ENCODE measurements around the gene RAP1GAP.
"Not testable (repeated sequence)": the region's sequence is repeated elsewhere in the genome, so short reads cannot be mapped to it uniquely, and the experiment has no call there.

The RAP1GAP gene

DNA sequence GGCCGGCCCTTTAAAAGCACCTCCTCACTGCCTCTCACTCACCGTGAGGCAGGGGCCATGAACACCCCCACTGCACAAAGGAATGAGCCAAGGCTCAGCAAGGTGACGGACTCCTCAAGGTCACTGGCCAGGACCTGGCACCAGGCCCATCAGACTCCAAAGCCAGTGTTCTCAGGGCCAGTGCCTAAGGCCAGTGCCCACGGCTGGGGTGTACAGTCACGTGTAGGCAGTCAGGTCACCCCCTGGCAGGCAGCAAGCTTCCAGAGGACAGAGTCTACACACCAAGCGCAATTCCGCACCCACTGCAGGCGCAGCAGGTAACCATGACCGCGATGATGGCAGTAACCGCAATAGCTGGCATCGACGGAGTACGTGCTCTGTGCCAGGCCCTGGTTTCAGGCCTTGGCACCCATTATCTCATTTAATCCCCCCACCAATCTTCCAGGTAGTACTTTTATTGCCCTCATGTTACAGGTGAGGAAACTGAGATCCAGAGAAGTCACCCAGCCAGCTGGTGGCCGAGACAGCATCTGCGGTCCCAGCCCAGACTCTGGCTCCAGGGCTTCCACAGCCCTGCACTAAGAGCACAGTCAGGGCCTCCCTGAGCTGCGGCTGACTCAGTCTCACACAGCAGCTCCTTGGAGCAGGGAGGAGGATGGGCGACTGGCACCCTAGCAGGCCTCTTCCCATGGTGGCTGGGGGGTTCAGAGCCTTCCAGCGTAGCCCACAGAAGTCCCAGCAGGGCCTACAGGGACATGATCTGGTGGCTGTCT, 27.0 kb downstream of the RAP1GAP start:
- DNase-seq = no peak

DNA sequence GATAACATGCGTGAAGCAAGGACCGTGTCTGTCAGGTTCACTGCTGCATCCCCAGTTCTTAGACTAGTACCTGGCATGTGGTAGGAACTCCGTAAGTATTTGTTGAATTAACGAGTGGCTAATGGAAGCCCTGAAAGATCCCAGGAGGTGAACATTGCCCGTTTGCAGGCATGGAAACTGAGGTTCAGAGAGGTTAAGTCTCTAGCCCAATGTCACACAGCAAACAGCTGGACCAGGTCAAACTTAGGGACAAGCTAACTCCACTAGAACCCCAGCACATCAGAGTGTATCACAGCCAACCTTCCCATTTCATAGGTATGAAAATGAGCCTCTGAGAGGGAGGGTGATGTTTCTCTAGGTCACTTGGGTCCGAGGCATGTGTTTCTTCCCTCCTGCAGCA, 27.6 kb downstream of the RAP1GAP start:
- DNase-seq = no peak

DNA sequence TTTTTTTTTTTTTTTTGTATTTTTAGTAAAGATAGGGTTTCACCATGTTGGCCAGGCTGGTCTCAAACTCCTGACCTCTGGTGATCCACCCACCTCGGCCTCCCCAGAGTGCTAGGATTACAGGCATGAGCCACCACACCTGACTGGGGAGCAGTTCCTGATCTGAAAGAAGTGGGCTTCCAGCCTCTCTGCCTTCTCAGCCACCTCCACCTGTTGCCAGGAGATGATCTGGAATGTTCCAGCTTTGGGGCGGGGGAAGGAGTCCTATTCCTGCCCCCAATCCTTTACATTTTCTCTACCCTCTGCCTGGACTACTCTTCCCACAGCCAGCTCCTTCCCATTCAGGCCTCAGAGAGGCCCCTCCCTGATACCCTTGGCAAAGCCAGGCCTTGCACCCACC, 28.1 kb downstream of the RAP1GAP start:
- no peak for DNase-seq

DNA sequence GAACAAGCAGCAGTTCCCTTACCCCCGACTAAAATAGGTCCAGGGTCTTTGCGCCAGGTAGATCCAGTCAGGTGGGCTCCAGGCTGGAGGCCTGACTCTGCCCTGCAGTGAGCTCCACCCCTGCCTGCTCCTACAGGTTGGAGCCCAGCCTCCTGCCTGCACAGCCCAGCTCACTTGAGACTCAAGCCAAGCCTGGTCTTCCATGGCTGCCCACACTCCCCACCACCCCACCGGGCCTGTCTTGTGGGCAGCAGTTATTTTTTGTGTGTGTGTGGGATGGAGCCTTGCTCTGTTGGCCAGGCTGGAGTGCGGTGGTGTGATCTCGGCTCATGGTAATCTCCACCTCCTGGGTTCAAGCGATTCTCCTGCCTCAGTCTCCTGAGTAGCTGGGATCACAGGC, 28.5 kb downstream of the RAP1GAP start:
- no peak for DNase-seq

DNA sequence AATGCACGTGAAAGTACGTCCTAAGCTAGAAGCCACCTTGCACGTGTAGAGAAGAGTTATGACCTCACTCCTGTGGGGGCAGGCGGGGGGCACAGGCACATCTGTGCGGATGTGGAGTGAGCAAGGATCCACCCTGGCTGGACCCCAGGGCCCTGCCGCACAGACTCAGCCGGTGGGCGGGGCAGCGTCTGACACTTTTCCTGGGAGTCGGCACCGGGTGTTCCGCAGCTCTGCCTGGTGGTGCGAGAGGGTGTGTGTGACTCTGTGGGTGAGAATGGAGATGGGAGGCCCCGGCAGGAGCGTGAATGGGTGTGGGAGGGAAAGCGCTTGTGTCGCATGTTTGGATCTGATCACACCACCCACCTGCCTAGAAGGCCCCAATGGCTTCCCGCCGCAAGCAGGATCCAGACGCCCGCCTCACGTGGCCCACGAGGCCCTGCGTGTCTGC, 29.5 kb downstream of the RAP1GAP start:
- DNase-seq = no peak

DNA sequence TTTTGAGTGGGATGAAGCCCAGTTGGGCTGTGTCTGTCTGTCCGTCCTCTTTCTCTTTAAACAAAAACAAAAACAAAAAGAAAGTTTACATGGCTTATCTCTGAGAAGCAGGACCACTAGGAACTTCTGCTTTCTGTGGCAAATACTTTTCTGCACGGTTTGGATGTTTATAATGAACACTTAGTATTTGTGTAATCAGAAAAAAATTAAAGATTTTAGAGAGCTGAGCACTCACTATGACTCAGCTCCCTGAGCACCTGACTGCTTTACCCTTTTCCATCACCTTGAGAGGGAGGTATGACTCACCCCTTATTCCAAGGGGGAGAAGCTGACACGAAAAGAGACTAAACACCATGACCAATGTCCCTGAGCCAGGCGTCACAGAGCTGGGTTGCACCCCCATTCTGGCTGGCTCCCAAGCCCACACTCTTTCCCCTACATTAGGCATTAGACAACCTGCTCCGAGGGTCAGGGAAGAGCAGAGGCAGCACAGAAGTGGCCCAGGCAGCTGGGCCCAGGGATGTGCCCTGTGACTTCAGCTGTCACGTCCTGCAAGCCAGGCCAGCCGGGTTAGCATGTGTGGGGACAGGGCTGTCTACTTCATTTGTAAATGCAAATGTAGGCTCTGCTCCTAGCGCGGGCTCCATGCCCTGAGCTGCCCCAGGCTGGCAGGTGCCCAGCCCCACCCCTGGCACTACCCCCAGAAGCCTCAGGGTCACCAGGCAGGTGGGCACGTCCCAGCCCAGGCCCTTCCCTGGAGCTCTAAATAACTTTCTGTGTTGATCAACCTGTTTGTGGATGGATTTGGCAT, 30.4 kb downstream of the RAP1GAP start:
- DNase-seq = no peak

DNA sequence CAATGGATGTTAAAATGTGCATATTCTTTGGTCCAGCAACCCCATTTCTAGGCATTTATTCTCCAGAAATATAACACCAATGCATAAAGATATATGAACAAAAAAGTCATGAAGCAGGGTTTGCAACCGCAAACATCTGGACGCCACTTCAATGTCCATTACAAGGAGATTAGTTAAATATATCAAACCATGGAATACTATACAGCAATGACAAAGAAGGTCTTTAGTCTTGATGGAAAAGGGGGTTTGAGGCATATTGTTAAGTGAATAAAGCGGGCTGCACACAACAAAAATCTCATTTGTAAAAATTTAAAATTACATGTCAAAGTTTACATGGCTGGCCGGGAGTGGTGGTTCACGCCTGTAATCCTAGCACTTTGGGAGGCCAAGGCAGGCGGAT, 31.6 kb downstream of the RAP1GAP start:
- DNase-seq = no peak

DNA sequence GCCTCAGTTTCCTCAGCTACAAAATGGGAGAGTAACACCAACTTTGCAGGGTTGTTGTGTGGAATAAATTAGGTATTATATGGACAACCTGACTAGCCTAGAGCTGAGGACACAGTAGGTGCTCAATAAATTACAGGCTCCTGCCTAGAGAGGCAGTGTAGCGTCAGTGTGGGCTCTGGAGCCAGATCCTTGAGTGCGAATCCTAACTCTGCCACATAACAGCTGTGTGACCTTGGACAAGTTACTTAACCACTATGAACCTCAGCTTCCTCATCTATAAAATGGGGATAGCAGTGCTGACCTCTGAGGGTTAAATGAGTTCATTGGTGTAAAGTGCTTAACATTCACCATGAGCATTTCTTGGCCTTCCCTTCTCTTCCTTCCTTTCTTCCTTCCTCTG, 33.1 kb downstream of the RAP1GAP start:
- no peak for DNase-seq

DNA sequence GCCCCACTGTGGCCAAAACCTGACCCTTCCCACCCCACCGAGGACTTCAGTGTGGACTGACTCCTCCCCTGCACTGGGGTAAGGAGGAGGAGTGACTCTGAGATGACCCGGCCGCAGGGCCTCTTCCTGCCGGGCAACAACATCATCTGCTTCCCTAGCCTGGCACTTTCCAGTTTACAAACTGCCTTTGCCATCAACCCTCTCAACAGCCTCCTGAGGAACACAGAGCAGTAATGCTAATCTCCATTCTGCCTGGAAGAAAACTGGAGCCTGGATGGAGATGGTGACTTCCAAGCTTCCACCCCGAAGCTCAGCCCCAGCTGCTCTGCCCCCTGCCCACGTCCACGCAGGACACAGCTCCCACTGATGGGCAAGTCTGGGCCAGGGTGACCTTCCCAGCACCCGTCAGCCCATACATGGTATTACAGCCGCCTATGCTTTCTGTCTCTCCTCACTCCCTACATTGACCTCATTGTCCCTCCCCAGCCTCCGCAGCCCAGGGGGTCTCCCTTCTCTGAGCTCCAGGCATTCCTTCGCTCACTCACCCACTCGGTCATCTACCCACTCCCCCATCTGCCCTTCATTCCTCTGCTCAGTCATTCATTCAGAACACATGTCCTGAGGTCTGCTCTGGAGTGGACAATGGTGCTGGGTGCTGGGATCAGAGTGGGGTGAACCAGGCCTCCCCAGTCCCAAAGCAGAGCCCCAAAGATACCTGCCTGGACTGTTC, 34.2 kb downstream of the RAP1GAP start:
- no peak for DNase-seq

DNA sequence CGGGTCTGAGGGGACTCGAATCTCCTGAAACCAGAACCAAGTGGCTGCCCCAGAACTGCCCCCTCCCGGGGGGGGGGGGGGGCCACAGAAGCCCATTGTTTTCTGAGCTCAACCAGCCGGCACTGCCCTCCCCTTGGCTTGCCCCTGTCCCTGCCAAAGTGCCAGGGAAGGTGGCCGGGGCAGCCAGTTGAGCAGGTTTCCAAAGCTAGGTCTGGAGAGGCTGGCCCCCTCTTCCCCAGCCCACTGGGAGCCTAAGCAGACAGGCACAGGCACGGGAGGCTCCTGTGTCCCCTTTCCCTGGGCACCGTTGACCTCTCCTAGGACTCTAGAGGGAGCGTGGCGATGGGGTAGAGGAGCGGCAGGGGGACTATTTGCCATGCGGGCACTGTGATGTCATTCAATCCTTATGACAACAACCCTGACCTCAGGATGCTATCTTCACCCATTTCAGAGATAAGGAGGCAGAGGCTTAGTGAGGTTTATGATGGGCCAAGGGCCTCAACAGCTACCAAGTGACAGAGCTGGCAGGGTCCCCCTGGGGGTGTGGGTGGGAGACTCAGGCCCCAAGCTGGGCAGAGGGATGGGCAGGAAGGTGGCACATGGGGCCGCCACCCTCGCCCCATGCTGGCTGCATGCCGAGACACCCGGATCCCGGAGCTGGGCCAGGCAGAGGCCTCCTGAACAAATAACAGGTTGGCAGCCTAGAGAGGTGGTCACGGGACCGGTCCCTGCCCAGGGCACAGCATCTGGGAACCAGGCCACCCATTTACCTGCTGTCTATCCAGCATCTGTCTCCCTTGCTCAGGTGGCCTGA, 35.0 kb downstream of the RAP1GAP start:
- DNase-seq = no peak

DNA sequence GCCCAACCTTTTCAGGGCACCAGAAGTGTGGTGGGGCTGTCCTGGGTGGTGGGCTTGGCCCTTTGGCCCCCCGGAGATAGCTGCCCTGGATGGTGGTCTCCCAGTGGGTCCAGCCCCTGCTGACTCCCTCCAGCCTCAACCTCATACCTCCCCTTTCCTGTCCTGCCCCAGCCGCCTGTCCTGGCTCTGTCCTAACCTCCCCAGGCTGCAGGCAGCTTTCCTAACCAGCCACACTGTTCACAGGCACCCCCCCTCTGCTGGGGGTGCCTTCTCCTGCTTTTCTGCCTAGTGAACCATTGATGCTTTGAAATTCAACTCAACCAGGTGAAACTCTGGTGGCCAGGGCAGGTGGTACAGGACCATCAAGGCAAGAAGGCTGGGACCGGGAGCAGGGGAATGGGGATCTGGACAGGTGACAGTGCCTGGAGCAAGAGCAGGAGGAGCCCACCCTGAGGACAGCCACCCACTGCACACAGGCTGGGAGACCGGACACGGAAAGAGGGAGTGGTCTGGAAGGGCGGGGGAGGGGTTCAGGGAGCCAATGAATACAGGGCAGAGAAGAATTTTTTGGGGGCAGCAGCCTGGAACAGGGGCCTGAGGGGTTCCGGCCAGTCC, 35.9 kb downstream of the RAP1GAP start:
- no peak for DNase-seq

DNA sequence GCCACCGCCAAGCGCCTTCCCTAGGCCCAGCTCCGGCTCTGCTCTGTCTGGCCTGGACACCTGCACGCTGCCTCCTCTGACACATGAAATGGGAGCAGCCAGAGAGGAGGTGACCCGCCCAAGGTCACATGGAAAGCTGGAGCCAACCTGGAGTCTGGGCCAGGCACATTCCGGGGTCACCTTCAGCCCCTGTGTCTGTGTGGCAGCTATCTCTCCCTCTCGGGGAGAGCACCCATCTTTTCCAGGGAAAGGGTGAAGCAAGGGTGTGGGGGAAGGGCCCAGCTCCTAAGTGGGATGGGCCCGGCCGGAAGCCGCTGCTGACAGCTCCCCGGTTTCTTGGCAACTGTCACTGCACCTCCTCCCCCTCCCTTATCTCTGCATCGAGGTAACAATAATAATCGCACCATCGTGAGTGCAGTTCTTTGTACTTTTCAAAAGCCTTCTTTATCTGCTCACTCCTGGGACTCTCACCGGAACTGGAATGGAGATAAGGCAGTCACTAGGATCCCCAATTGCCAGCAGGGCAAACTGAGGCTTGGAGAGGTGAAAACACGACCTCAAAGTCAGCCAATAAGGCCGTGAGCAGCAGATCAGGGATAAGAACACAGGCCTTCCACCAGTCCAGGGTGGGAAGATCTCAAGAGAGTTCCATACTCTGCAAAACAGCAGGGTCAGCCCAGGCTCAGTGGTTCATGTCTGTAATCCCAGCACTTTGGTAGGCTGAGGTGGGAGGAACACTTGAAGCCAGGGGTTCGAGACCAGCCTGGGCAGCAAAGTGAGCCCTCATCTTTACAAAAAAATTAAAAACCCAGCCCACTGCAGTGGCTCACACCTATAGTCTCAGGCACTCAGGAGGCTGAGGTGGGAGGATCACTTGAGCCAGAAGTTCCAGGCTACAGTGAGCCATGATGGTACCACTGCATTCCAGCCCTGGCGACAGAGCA, 36.9 kb downstream of the RAP1GAP start:
- DNase-seq = no peak

DNA sequence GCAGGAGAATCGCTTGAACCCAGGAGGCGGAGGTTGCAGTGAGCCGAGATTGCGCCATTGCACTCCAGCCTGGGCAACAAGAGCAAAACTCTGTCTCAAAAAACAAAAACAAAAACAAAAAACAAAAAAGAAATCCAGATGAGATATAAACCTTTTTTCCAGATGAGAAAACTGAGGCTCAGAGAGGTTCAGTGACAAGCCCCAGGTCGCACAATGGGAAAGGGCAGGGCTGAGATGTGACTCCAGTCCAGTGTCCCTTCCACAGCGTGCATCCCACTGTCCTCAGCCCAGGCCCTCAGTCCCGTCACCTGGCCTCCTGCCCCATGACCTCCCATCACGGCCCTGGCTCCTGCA, 37.6 kb downstream of the RAP1GAP start:
- DNase-seq = not testable (repeated sequence)

DNA sequence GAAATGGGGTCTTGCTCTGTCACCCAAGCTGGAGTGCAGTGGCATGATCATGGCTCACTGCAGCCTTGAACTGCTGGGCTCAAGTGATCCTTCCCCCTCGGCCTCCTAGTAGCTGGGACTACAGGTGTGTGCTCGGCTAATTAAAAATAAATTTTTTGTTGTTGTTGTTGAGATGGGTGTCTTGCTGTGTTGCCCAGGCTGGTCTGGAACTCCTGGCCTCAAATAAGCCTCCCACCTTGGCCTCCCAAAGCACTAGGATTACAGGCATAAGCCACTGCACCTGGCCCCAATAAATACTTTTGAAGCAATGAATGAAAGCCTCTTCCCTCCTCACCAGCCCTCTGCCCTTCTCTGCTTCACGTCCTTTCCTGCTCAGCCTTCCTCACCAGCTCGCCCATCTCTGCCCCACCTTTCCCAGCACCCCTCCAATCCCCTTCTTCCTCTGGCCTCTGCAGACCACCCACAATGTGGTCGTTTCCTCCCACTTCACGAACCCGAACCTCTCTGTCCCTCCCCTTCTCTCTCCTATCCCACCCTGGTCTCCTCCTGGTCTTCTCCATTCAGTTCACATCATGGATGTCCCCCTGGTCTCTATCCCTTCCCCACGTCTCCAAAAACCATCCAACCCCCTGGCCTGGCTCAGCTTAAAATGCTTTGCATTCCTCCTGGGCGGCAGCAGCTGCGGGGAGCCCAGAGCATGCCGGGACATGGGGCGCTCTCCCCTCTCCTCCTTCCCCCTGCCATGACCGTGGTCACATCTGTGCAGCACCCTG, 38.4 kb downstream of the RAP1GAP start:
- no peak for DNase-seq

DNA sequence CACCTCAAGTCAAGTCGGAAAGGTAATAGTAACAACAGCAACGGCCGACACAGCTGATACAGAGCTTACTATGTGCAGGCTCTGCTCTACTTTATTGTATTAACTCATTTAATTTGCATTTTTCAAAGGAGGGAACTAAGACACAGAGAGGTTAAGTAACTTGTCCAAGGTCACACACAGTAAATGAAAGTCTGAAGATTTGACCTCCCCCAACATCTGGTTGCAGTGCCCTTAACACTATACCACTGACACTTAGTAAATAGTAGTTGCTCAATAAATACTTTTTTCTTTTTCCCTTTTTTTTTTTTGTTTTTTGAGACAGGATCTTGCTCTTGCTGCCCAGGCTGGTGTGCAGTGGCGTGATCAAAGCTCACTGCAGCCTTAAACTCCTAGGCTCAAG, 39.2 kb downstream of the RAP1GAP start:
- no peak for DNase-seq

DNA sequence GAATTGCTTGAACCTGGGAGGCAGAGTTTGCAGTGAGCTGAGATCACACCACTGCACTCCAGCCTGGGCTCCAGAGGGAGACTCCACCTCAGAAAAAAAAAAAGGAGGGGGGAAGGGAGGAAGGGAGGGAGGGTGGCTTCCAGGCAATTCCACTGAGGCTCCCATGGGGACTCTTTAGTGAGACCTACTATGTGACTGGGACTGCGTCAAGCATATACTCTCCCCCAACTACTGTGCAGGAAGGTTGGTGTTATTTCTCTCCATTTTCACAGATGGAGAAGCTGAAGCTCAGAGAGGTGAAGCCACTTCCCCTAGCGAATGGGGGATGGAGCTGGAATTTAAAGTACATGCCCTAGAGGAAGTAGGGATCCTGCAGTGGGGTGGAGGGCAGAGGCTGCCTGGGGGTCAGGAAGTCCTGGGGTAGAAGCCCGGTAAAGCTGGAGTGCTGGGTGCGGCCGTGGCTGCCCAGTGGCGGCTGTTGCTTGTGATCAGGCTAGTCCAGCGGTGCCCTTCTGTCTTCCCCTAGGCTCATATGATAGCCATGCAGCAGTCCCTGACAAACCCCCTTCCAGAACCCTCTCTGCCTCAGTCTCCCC, 40.3 kb downstream of the RAP1GAP start:
- no peak for DNase-seq

DNA sequence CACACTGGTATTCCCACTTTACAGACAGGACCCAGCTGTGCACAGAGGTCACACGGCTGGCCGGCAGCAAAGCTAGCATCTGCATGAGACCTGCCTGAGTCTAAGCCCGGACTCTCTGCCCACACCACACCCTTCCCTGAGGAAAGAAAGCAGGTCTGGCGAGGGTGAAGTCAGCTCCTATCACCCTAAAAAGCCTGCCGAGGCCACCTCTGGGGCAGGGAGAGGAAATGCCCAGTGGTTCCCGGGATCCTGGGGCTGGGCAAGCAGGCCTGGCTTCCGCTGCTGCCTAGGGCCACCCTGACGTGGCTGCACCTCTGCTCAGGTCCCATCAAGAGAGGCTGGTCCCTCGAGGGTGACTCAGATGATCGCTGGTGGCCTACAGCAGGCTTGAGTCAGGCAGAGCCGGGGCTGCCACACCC, 42.2 kb downstream of the RAP1GAP start:
- DNase-seq = no peak

DNA sequence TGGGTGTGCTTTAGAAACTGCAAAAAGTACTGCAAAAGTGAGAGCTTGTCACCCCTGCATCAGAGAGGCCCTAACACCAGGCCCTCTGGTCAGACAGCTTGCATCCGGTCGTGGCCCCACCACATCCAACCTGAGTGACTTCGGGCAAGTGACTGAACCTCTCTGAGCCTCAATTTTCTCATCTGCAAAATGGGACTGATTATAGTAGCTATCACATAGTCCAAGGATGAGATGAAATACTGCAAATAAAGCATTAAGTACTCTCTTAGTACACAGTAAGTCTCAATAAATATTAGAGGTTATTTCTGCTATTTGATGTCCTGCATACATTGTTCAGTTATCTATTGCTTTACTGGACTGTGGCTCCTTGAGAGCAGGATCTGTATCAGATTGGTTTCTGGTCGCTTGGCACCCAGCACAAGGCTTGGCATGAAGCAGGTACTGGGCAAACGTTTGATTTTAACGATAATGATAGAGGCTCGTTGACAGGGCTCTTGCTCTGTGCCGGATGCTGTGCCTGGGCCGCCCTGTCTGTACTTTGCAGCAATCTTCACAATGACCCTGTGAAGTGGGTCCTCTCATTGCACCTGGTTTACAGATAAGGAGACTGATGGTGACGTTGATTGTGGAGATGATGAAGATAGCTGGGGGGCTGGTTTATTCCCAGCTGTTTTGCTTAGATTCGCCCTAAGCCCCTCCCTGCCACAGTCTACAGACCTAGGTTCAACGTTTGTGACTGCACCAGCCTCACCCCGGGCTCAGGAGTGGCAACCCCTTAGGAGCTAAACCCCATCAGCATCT, 43.6 kb downstream of the RAP1GAP start:
- no peak for DNase-seq

Data from NCI-H187 treated with DMSO at 0.1 percent for 48 hours (cell line).